GM21447 (cell line): ENCODE data around the gene TRPV6.

ENCODE experiments used
- ATAC-seq: cut with Tn5 transposase; IDR thresholded peaks from one replicate; pipeline ENCODE4 v1.9.1; 2021; ENCODE audit not compliant: unreplicated experiment

TRPV6 gene

DNA sequence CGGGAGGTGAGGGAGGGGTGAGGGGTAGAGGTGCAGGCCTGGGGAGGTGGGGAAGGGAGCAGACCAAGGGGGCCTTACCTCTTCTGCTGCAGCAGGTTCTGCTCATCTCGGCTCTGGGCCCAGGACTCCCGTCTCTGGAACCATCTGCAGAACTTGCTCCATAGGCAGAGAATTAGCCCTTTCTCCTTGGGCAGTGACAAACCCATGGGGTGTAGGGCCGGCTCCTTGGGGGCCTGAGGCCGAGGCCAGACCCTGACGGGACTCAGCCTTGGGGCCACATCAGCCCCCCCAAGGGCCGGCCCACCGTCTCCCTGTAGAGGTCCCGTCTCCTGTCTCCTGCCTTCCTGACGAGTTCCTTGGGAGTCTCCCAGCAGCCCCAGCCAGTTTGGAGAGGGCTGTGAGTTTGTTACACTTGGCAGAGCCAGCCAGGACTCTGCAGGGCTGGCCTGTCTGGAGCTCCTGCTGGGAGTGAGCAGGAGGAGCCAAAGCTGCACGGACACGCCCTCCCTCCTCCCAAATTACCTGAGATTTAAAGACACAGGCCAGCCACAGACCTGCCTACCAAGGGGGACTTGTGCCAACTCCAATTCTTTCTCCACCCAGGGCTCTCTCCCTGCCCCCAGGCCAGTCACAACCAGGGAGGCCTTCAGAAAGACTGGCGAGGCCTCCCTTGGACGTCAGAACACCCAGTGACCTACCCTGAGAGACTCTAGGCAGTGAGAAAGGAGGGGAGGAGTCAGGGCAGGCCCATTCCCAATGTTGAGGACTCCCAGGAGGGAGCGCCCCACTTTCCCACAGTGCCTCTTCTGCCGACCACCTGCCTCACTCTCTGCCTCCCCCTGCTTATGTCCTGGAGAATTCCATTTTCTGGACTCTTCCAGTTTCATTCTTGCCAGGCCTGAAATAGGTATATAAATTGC, at the start of gene TRPV6:
TSS of gene TRPV6 (minus strand) at position 435 of the 920 bp plus-strand sequence.
- ATAC-seq: no peak

DNA sequence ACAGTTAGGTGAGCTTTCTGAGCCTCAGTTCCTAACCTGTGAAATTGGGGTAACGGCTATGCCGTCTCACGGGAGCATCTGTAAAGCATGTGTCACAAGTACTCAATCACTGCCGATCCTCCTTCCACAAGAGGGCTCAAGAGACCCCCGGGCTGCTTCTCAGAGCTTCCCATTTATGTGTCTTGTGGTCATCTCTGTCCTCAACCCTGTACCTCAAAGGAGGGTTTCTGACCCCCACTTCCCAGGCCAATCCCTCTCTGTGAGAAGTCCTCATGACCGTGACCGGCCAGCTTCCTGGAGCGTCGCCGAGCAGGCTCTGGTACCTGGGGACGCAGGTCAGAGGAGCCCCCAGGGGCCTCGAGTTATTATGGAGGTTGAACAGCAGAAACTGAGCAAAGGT, 48.5 kb upstream of the TRPV6 start:
- no peak for ATAC-seq

DNA sequence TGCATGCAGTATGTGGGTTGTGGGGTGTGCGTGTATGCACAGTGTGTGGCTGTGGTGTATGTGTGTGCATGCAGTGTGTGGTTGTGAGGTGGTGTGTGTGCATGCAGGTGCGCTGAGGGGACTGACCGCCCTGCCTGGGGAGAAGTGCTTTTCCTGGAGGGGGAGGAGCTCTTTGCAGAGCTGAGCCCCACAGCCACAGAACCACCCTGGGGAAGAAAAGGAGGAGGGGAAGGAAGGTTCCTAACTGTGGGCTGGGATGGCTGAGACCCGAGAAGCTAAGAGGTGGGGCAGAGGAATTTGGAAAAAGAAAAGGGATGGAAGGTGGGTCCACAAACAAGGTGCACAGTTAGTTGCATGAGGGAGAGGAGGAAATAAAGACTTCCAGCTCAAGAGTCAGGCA, 48.1 kb upstream of the TRPV6 start, which contains the start of gene TRPV5:
TSS of gene TRPV5 (minus strand) at position 123 of the 400 bp plus-strand sequence. CDS start 287 bp downstream, outside the sequence.
- ATAC-seq: no peak

DNA sequence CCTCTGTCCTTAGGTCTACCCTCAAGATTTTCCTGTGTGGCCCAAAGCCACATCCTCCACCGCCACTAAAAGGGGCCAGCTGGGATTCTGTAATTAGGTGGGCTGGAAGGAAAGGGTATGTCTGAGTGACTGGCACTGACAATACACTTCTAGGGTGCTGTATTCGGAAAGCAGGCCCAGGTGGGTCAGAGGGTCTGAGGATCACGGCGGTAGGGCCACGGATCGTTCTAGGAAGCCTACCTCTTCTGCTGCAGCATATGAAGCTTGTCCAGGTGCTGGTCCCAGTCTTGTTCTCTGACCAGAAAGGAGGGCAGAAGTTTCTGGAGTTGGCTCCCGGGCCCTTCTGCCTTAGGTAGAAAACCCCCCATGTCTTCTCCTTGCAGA, 47.5 kb upstream of the TRPV6 start:
- ATAC-seq: no peak

DNA sequence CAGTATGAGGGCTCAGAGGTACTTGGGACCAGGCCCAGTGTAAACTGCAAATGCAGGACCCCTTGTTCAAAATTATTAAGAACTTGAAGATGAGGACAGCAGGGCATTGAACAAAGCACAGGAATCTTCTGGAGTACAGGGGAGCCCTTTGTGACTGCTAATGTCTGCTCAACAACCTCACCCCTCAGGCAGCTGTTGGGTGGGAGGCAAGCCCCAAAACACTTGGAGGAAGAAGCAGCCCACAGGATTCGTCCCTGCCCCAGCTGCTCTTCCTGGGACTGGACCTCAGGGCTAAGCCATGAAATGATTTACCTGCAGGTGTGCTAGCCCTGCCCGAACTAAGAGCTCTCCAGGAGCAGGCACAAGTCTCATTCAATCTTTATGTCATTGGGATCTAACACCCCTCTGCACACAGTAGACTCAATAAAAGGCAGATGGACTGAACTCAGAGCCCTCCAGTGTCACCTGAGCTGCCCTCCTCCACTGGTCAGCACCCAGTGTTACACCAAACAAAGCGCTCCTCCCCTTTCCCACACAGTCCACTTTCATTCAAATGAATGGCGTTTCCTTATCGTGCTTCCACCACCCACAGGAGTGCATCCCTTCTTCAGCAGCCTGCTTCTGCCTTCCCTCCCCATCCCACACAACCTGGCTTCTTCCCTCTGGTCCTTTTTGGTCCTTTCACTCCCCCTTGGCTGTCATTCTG, 47.0 kb upstream of the TRPV6 start:
- ATAC-seq: no peak

DNA sequence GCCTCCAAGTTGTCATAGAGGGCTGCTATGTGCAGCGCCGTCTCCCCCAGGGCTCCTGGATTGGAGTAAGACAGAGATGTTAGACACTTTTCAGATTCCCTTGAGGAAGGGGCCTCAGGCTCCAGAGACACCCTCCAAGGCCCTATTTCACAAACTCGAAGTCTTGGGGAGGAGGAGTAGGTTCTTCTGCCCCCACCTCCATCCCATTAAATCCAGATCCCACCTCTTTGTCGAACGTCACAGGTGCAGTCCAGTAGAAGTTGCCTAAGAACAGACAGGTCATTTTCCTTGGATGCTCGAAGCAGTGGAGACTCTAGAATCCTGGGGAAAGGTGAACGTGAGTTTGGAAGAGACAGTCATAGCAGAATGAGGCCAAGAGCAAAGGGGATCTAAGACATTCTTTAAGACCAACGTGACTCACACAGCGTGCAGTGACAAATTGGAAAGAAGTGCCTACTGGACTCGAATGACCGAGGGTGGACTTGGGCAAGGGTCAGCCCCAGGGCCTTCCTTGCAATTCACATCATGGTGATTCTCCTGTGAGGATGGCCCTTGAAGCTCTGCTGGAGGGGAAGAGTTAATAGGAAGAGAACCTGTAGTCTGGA, 44.7 kb upstream of the TRPV6 start:
- no peak for ATAC-seq

DNA sequence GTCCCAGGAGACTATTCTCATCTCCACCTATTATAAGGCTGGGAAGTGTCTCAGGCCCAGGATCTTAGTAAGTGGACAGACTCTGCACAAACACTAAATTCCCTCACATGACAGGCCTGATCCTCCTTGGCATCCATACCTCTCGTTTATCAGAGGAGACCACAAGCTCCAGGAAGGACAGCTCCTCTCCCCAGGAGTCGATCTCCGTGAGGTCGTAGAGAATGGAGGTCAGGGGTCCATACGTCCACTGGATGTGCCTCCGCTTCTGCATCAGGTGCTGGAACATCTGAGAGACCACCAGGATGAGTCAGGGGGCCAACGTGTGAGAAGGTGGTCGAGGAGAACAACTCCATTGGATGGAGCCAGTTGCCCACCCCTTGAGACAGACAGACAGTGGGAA, 42.4 kb upstream of the TRPV6 start:
- no peak for ATAC-seq

DNA sequence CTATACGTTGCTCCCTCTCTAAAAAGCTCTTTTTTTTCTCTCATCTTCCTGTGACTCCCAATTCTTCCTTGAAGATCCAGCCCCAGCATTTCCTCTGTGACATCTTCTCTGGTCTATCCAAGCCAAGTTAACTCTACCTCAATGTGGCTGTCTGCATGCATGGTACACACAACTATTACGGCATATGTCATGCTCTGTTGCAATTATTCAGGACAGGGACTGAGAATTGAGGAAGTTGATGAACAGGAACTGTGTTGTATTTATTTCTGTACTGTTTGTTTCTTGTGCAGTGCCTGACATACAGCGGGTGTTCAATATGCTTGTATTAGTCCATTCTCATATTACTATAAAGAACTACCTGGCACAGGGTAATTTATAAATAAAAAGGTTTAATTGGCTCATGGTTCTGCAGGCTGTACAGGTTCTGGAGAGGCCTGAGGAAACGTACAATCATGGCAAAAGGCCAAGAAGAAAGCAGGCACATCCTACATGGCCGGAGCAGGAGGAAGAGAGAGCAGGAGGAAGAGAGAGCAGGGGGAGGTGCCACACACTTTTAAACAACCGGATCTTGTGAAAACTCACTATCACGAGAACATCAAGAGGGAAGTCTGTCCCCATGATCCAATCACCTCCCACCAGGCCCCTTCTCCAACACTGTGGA, 41.7 kb upstream of the TRPV6 start:
- ATAC-seq: no peak

DNA sequence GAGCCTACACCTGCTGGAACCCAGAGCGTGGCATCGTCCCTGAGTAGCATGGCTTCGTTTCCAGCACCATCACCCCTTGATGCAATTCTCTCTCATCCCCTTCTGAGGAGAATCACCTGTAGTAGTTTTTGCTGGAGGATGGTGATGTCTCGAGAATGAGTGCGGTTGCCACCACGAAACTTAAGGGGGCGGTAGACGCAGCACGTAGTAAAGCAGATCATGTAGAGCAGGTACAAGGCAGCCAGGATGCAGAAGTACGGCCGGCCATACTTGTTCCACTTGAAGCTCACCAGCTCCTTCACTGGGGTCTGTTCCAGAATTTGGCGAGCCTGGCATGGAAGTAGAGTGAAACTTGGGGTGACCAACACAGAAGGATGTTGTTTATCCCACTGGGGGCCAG, 39.9 kb upstream of the TRPV6 start:
- ATAC-seq: no peak

DNA sequence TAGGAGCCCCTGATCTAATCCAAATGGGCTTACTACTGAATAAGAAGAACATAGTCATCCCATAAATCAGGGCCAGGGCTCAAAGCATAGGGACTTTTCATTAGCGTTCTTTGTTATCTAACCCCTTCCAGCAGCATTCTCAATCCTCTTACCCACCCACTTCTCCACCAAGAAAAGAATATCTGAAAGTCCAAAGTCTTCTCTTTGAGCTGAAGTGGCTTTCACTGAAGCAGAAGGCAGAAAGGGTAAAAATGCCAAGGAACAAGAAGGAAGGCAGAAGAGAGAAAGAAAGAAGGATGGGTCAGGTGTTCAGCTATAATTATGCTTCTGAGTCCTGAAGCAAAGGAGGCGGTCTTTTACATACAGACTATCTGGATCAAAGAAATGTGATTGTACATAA, 37.8 kb upstream of the TRPV6 start:
- ATAC-seq: no peak

DNA sequence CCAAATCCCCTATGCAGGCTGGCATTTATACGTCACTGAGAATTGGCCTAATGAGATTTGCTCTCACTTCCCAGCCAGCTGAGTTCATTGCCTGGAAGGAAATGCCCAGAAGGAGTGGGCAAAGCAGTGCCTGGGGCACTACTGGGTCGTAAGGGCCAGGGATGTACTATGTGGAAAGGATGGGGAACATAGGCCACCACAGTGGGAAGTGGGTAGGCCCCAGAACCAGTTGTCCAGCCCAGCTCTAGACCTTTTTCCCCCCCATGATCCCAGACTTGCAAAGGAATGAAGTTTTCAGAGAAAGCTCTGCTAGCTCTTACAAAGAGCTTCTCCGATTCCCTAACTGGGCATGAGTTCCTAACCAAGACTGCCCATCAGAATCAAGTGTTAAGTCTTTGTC, 34.1 kb upstream of the TRPV6 start:
- ATAC-seq: no peak

DNA sequence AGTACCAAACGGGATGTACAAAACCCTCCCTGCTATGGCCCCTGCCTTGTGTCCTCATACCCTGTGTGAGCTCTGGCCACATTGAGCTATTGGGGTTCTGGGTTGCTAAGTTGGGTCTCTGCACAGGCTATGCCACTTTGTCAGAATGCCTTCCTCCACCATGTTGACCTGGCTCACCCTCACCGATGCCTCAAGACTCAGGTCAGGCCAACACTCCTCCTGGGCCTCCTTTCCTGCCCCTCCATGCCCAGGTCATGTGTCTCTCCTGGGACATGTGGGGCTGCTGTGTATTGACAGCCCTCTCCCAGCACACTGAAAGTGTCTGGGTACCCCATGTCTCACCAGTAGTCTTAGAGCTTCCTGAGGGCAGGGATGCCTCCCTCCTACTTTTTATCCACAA, 33.4 kb upstream of the TRPV6 start:
- no peak for ATAC-seq

DNA sequence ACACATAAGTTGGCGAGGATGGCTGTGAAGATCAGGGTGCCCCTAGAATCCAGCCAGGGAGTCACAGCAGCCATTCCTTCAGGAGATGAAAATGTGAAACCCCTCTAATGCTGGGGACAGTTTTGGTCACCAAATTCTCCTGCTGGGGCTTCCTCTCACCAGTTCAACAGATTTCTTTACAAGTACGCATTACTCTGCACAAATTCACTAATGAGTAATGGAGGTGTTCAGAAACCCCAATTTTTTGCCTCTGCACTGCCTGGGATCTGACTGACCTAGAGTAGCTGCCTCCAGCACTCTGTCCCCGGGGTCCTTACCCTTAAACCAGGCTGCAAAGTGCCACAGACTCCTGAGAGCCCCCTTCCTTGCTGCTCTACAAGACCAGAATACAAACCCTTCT, 31.9 kb upstream of the TRPV6 start:
- no peak for ATAC-seq

DNA sequence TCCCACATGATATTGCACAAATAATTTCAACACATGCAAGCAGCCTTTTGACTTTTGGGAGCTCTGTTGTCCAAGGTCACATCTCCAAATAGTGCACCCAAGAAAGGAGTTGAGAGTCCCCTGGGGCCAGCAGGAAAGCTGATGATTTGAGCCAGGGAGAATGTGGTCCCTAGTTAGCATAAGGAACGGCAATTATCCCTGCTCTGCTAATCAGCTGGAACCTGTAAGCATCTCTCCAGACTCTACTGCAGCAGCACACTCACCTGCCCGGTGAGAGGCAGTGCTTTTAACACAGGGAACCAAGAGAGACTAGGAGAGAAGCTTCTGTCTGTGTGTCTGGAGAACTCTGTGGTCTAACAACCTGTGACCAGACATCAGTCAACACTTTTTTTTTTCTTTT, 31.0 kb upstream of the TRPV6 start:
- no peak for ATAC-seq

DNA sequence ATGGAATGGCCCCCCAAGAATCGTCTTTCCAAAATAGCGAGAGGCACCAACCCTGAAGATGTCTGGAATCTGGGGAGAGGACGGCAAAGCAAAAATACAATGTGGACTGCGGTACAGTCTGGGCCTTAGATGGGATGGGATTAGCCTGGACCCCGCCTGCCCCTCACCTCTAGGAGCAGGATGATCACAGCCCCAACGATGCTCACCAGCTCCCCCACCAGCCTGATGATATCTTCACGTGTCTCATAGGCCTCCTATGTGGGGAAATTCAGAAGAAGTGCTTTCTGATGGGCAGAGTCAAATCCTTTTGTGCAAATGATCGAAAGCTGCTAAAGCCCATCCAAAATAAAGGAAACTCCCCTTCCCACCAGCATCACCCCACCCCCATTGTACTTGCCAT, 29.8 kb upstream of the TRPV6 start:
- ATAC-seq: no peak

DNA sequence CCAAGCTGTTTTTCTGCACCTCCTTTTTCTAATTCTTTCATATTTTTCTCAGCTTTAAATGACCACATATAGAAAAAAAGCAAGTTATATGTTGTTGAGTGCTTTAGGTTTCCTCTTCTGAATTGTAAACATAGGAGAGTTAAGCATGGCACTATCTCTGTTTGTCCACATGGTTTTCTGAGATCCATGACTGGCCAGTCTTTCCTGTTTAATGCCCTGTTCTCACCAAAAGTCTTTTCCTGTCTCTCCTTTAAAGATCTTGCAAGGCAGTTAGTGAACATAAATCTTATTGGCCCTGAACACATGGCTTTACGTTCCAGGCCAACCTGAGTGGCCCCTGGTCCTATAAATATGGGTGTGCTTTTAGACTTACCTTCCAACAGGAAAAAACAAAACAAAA, 28.6 kb upstream of the TRPV6 start:
- ATAC-seq: no peak

DNA sequence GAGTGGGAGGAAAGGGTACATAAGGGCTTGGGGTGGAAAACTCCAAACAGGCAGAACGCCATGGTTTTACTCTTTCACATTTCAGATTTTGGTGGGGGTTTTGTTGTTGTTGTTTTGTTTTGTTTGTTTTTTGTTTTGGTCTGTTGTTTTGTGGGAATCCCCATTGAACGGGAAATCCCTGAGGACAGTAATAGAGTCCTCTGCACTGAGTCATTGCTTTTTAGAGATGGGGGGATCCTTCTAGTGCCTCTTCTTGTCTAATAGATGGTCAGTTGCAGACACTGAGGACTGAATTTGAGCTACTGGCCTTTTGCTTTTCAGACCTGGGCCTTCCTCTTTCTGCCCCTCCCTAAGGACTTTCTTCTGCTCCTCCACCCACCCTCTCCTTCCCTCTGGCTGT, 28.0 kb upstream of the TRPV6 start:
- no peak for ATAC-seq

DNA sequence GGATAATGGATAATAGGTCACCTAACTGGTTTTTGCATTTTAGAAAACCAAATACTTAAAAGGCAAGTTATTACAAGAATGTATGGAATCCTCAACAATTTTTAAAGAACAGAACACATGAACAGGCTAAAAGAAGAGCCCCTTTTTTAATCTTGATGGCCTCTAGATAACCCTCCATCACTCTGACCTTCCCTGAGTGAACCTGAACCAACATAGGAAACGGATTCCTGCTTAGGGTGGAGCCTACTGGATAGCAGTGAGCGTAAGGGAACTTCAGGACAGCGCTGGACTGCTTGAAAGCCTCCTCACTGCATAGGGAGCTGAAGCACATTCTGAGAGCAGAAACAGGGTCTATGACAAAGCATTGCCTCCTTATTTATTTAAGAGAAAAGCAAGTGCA, 27.5 kb upstream of the TRPV6 start:
- ATAC-seq: no peak

DNA sequence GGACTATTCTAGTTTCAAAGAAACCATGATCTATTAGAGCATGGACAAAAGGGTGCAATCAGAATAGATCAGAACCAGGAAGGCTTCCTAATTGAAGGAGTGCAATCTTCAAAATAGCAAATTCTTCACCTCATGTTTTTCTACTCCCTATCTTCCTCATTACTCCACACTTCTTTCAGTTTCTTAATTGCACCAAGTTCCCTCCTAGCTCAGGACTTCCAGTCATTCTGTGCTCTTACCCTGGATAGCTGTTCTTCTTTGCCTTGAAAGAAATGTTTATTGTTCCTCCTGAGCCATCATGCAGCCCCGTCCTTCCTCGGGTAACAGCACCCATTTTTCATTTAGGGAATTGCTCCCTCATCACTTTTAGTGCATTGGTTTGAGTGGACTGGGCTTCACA, 24.9 kb upstream of the TRPV6 start:
- no peak for ATAC-seq

DNA sequence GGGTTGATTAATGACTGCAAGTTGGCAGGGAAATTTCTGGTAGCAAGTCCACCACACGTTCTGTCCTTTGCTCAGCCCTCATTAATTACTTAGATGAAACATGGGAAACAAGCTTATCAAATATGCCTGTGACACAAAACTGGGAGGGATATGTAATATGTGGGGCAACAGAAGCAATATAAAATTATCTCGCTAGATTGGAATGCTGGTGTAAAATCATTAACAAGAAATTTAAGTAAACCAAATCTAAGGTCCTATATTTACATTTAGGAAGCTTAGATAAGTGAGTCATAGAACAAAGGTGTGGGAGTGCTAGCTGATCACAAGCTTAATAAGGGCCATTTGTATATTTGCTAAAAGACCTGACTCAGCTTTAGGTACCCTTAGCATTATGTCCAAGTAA, 24.5 kb upstream of the TRPV6 start:
- ATAC-seq: no peak
